ENCODE results near the gene RALGPS1.

RALGPS1 gene

GRCh38 chr9:126984969-126985368 is 70.4 kb downstream of the RALGPS1 start:
- in situ Hi-C loops (cut with HindIII; ENCODE audit: low sequenced_read_pairs) = loop anchor here (5.0 kb wide), 1 partner anchor 63 kb away; no protein-coding TSS in a partner anchor

- in situ Hi-C loops (cut with HindIII; ENCODE audit: low sequenced_read_pairs) = loop anchor here (5.0 kb wide), 1 partner anchor 64 kb away; no protein-coding TSS in a partner anchor
Measured at GRCh38 chr9:126985870-126986498, 71.4 kb downstream of the RALGPS1 start.

GRCh38 chr9:126986506-126986951 is 71.9 kb downstream of the RALGPS1 start:
- in situ Hi-C loops (cut with HindIII; ENCODE audit: low sequenced_read_pairs) = loop anchor here (5.0 kb wide), 1 partner anchor 64 kb away; no protein-coding TSS in a partner anchor

GRCh38 chr9:126988857-126989256 is 74.3 kb downstream of the RALGPS1 start:
- in situ Hi-C loops (cut with HindIII; ENCODE audit: low sequenced_read_pairs) = loop anchor here (5.0 kb wide), 1 partner anchor 67 kb away; no protein-coding TSS in a partner anchor

- in situ Hi-C loops (cut with HindIII; ENCODE audit: low sequenced_read_pairs) = loop anchor here (5.0 kb wide), 1 partner anchor 68 kb away; no protein-coding TSS in a partner anchor
Measured at GRCh38 chr9:126989847-126990842, 75.6 kb downstream of the RALGPS1 start.

- in situ Hi-C loops (cut with HindIII; ENCODE audit: low sequenced_read_pairs) = no loop called here
Measured at GRCh38 chr9:126991183-126991582, 76.6 kb downstream of the RALGPS1 start.

- in situ Hi-C loops (cut with HindIII; ENCODE audit: low sequenced_read_pairs) = no loop called here
Measured at GRCh38 chr9:126992427-126992826, 77.8 kb downstream of the RALGPS1 start.

GRCh38 chr9:126999315-127000068 is 84.9 kb downstream of the RALGPS1 start:
- in situ Hi-C loops (cut with HindIII; ENCODE audit: low sequenced_read_pairs) = no loop called here

- in situ Hi-C loops (cut with HindIII; ENCODE audit: low sequenced_read_pairs) = no loop called here
Measured at GRCh38 chr9:127004946-127005769, 90.6 kb downstream of the RALGPS1 start.

GRCh38 chr9:127005770-127006314 is 91.3 kb downstream of the RALGPS1 start:
- in situ Hi-C loops (cut with HindIII; ENCODE audit: low sequenced_read_pairs) = no loop called here

GRCh38 chr9:127007638-127008037 is 93.1 kb downstream of the RALGPS1 start:
- in situ Hi-C loops (cut with HindIII; ENCODE audit: low sequenced_read_pairs) = no loop called here

- in situ Hi-C loops (cut with HindIII; ENCODE audit: low sequenced_read_pairs) = no loop called here
Measured at GRCh38 chr9:127008076-127008475, 93.5 kb downstream of the RALGPS1 start.

- in situ Hi-C loops (cut with HindIII; ENCODE audit: low sequenced_read_pairs) = no loop called here
Measured at GRCh38 chr9:127011772-127012171, 97.2 kb downstream of the RALGPS1 start.

- in situ Hi-C loops (cut with HindIII; ENCODE audit: low sequenced_read_pairs) = no loop called here
Measured at GRCh38 chr9:127012250-127012649, 97.7 kb downstream of the RALGPS1 start.

GRCh38 chr9:127013597-127013996 is 99.0 kb downstream of the RALGPS1 start:
- in situ Hi-C loops (cut with HindIII; ENCODE audit: low sequenced_read_pairs) = no loop called here

- in situ Hi-C loops (cut with HindIII; ENCODE audit: low sequenced_read_pairs) = no loop called here
Measured at GRCh38 chr9:127014216-127014909, 99.8 kb downstream of the RALGPS1 start.

- in situ Hi-C loops (cut with HindIII; ENCODE audit: low sequenced_read_pairs) = no loop called here
Measured at GRCh38 chr9:127014910-127015540, 100.4 kb downstream of the RALGPS1 start.

- in situ Hi-C loops (cut with HindIII; ENCODE audit: low sequenced_read_pairs) = no loop called here
Measured at GRCh38 chr9:127015921-127016512, 101.4 kb downstream of the RALGPS1 start.
